ENCODE results near the gene PCDHGA9. TPM values are rescaled to one million over a fixed set of nuclear protein-coding genes. Genes with fewer than 3 reads are reported as not detected.
"Not testable (repeated sequence)": the region's sequence is repeated elsewhere in the genome, so short reads cannot be mapped to it uniquely, and the experiment has no call there.

The PCDHGA9 gene
- polyA plus RNA-seq, 1 donor (not counting 4 experiments of a cell fraction or from before 2014, with no cell fraction given) = 0.28 TPM

- Histone ChIP-seq H3K4me3 (ENCODE audit: control insufficient read depth in 2 of 3, extremely low read depth in 1 of 3, insufficient read depth in 2 of 3, low read depth in 1 of 3, low read length in 3 of 3) (peak within 1 kb of the TSS; percentile 34 to 51 (median 44)), H2AFZ (ENCODE audit: control insufficient read depth, low read length) (peak within 1 kb of the TSS; percentile 30), H3K9me3 (ENCODE audit: control insufficient read depth, low read depth, low read length) (peaks cover 25% of the 10 kb centered on the region), H3K4me2 (ENCODE audit: control insufficient read depth, extremely low read depth, insufficient read depth, low read depth, low read length) (peak within 1 kb of the TSS; percentile 54)
- H3K36me3 ChIP-seq (ENCODE audit: control insufficient read depth in 2 of 2, extremely low read depth in 1 of 2, insufficient read depth in 2 of 2, low read length in 2 of 2); H3K9ac ChIP-seq (ENCODE audit: control insufficient read depth, extremely low read depth, insufficient read depth, low read length); H3K9me1 ChIP-seq (ENCODE audit: control insufficient read depth, extremely low read depth, insufficient read depth, low read length); H3K79me2 ChIP-seq (ENCODE audit: control insufficient read depth, insufficient read depth, low read length); H3K4me1 ChIP-seq (ENCODE audit: control insufficient read depth, extremely low read depth, insufficient read depth, low read length); dilution Hi-C loops (cut with MboI; ENCODE audit: extremely low pct_ligation_motif_present, low sequenced_read_pairs); H4K20me1 ChIP-seq (ENCODE audit: control insufficient read depth, extremely low read depth, insufficient read depth, low read length); H3K27ac ChIP-seq (ENCODE audit: control insufficient read depth, insufficient read depth, low read length); H3K27me3 ChIP-seq (ENCODE audit: control insufficient read depth, extremely low read depth, insufficient read depth, low read length); DNase-seq (ENCODE audit: low read depth, low spot score): not testable (repeated sequence)
- TF ChIP-seq CTCF (optimal IDR thresholded peaks at IDR 0.05 in 1 of 3, IDR thresholded peaks at IDR 0.05 in 1 of 3, conservative IDR thresholded peaks at IDR 0.05 in 1 of 3; ENCODE audit: extremely low read depth in 1 of 3, insufficient read depth in 2 of 3, low read length in 3 of 3) = peak in 2 of 3 experiments; percentile 57 to 74
- peak; percentile 26 for FAIRE-seq
Observed at GRCh38 chr5:141397756-141398551, 4.6 kb upstream of the PCDHGA9 start, which contains the start of gene PCDHGB5. Gene PCDHGB5 (plus strand): TSS chr5:141397947. CDS start chr5:141398128, 181 bp downstream.

DNA sequence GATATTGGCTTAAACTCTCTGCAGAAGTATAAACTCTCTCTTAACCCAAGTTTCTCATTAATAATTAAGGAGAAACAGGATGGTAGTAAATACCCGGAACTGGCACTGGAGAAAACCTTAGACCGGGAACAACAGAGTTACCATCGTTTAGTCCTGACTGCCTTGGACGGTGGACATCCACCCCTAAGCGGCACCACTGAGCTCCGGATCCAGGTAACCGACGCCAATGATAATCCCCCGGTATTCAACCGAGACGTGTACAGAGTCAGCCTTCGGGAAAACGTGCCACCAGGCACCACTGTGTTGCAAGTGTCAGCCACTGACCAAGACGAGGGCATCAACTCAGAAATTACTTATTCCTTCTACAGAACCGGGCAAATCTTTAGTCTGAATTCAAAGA is 4.0 kb upstream of the PCDHGA9 start:
- DNase-seq (ENCODE audit: low read depth, low spot score) (no peak), FAIRE-seq (no peak)
- Histone ChIP-seq H3K79me2 (ENCODE audit: control insufficient read depth, insufficient read depth, low read length) (no peaks in the 10 kb centered on the region), H3K9me1 (ENCODE audit: control insufficient read depth, extremely low read depth, insufficient read depth, low read length) (no peaks in the 10 kb centered on the region), H3K9ac (ENCODE audit: control insufficient read depth, extremely low read depth, insufficient read depth, low read length) (no peak overlapping the region), H3K9me3 (ENCODE audit: control insufficient read depth, low read depth, low read length) (peaks cover 27% of the 10 kb centered on the region), H3K36me3 (ENCODE audit: control insufficient read depth in 2 of 2, extremely low read depth in 1 of 2, insufficient read depth in 2 of 2, low read length in 2 of 2) (no peaks in the 10 kb centered on the region), H3K4me2 (ENCODE audit: control insufficient read depth, extremely low read depth, insufficient read depth, low read depth, low read length) (no peak overlapping the region), H3K27ac (ENCODE audit: control insufficient read depth, insufficient read depth, low read length) (no peak overlapping the region), H2AFZ (ENCODE audit: control insufficient read depth, low read length) (no peak overlapping the region), H3K4me1 (ENCODE audit: control insufficient read depth, extremely low read depth, insufficient read depth, low read length) (no peaks in the 10 kb centered on the region), H3K27me3 (ENCODE audit: control insufficient read depth, extremely low read depth, insufficient read depth, low read length) (peaks cover 10% of the 10 kb centered on the region), H4K20me1 (ENCODE audit: control insufficient read depth, extremely low read depth, insufficient read depth, low read length) (no peaks in the 10 kb centered on the region), H3K4me3 (ENCODE audit: control insufficient read depth in 2 of 3, extremely low read depth in 1 of 3, insufficient read depth in 2 of 3, low read depth in 1 of 3, low read length in 3 of 3) (no peak overlapping the region)
- dilution Hi-C loops (cut with MboI; ENCODE audit: extremely low pct_ligation_motif_present, low sequenced_read_pairs) = no loop called here
- TF ChIP-seq CTCF (optimal IDR thresholded peaks at IDR 0.05 in 1 of 3, IDR thresholded peaks at IDR 0.05 in 1 of 3, conservative IDR thresholded peaks at IDR 0.05 in 1 of 3; ENCODE audit: extremely low read depth in 1 of 3, insufficient read depth in 2 of 3, low read length in 3 of 3) (no peak), EZH2 (IDR thresholded peaks at IDR 0.05; ENCODE audit: low read length) (no peak)

Measured in keratinocyte (primary cell).